Natural killer cell (primary cell): ENCODE measurements around the gene ZNF577. TPM values are rescaled to one million over a fixed set of nuclear protein-coding genes. Genes with fewer than 3 reads are reported as not detected.
A peak's percentile ranks its signal among the peaks of the same experiment; 100 is the strongest.

Source experiments
- ATAC-seq, 3 donors: fragments of 150-1000 bp in 2 of 3; fragments of 200-7000 bp in 1 of 3; cut with Tn5 transposase; 1 replicate in 1 of 3; 2 replicates in 2 of 3; pipeline ENCODE4 v1.10.0; 2021; ENCODE audit warnings: mild to moderate bottlenecking in 2 of 3, moderate library complexity in 2 of 3
- DNase-seq, 2 donors: peaks; one replicate each; pipeline versions ENCODE4 v3.0.0 to v3.0.0-alpha.2; 2013 to 2021; ENCODE audit warnings: mixed read lengths in 1 of 2
- H3K27ac ChIP-seq: one replicate; pipeline ENCODE4 v1.5.1; 2013; ENCODE audit warnings: mild to moderate bottlenecking, low read length
- H3K27me3 ChIP-seq: one replicate; pipeline ENCODE4 v1.6.1; 2013; ENCODE audit warnings: low read length; ENCODE audit not compliant: control insufficient read depth, insufficient read depth
- H3K36me3 ChIP-seq: one replicate; pipeline ENCODE4 v1.6.1; 2013; ENCODE audit warnings: low read length; ENCODE audit not compliant: control insufficient read depth, insufficient read depth
- H3K4me1 ChIP-seq: one replicate; pipeline ENCODE4 v1.6.1; 2013; ENCODE audit warnings: low read length; ENCODE audit not compliant: control insufficient read depth, insufficient read depth
- H3K4me3 ChIP-seq: one replicate; pipeline ENCODE4 v1.5.1; 2013; ENCODE audit warnings: low read length
- H3K9me3 ChIP-seq: one replicate; pipeline ENCODE4 v1.6.1; 2013; ENCODE audit warnings: low read length; ENCODE audit not compliant: control insufficient read depth, insufficient read depth
- H3K27ac Mint-ChIP-seq, 2 donors: one replicate each; pipeline ENCODE4 v1.8.0; 2022; ENCODE audit warnings: mild to moderate bottlenecking in 2 of 2, mixed read lengths in 2 of 2, moderate library complexity in 1 of 2
- H3K27me3 Mint-ChIP-seq, 2 donors: one replicate each; pipeline ENCODE4 v1.8.0; 2022; ENCODE audit warnings: low read depth in 2 of 2, mixed read lengths in 2 of 2
- H3K36me3 Mint-ChIP-seq: one replicate; pipeline ENCODE4 v1.8.0; 2022; ENCODE audit warnings: mixed read lengths
- H3K4me1 Mint-ChIP-seq, 2 donors: one replicate each; pipeline ENCODE4 v1.8.0; 2022; ENCODE audit warnings: mixed read lengths in 2 of 2
- H3K4me3 Mint-ChIP-seq: one replicate; pipeline ENCODE4 v1.8.0; 2022; ENCODE audit warnings: mild to moderate bottlenecking, moderate library complexity, mixed read lengths
- H3K9me3 Mint-ChIP-seq, 2 donors: one replicate each; pipeline ENCODE4 v1.8.0; 2022; ENCODE audit warnings: mixed read lengths in 2 of 2
- CTCF ChIP-seq: fragments of 200-600 bp; IDR thresholded peaks from one replicate; pipeline ENCODE4 v1.8.0; 2022; ENCODE audit warnings: antibody characterized with exemption
- WGBS: methylation state at CpG from one replicate; pipeline ENCODE4 v1.1.7; 2013; ENCODE audit warnings: missing lambda C conversion rate; ENCODE audit not compliant: insufficient coverage; 5-methylcytosine and 5-hydroxymethylcytosine counted together
- intact Hi-C: fragments of 100-400 bp; cut with micrococcal nuclease; formaldehyde crosslinking; loops from one replicate; pipeline ENCODE4 v1.14.2; 2022
- total RNA-seq, 4 donors: library from RNA; stranded (reverse); fragments of 120-200 nt in 1 of 4; gene quantifications; one replicate each; pipeline versions ENCODE4 v1.2.3 to v1.2.4, GENCODE V29; 2013 to 2022

ZNF577 gene
- total RNA-seq, 3 donors from 2014 or later (not counting 1 experiment from before 2014, with no cell fraction given) = 8.5 to 15.6 (median 12.4) TPM

- Histone ChIP-seq H3K36me3 (no peaks in the 10 kb centered on the region), H3K27me3 (no peaks in the 10 kb centered on the region), H3K4me3 (no peak overlapping the region), H3K27ac (no peak overlapping the region), H3K9me3 (peaks cover 19% of the 10 kb centered on the region), H3K4me1 (no peaks in the 10 kb centered on the region)
- peak in 1 of 3 donors; percentile 29 for ATAC-seq
- H3K4me3 Mint-ChIP-seq = no peak overlapping the region
- H3K9me3 Mint-ChIP-seq = peaks cover 3 to 5% of the 10 kb centered on the region in 2 donors
- no peak for TF ChIP-seq CTCF
- intact Hi-C loops = no loop called here
- DNase-seq = peak in 1 of 2 donors; percentile 4
- H3K27me3 Mint-ChIP-seq = peaks cover 0 to under 1% of the 10 kb centered on the region in 2 donors
- WGBS = 49% methylated on average over 2 of the region's 2 CpGs
- no peak overlapping the region for H3K27ac Mint-ChIP-seq
- H3K4me1 Mint-ChIP-seq = no peaks in the 10 kb centered on the region
- no peaks in the 10 kb centered on the region for H3K36me3 Mint-ChIP-seq
Measured at GRCh38 chr19:51830274-51830673, 57.5 kb downstream of the ZNF577 start.

GRCh38 chr19:51824281-51825005 lies 63.3 kb downstream of the ZNF577 start:
- TF ChIP-seq CTCF = no peak
- peaks cover 4 to 11% of the 10 kb centered on the region in 2 donors for H3K9me3 Mint-ChIP-seq
- no peaks in the 10 kb centered on the region for H3K4me1 Mint-ChIP-seq
- ATAC-seq (peak in 2 of 3 donors; percentile 26 to 58), DNase-seq (no peak)
- H3K9me3 ChIP-seq = peaks cover 21% of the 10 kb centered on the region
- peaks cover 10% of the 10 kb centered on the region for H3K36me3 Mint-ChIP-seq
- peaks cover 17% of the 10 kb centered on the region for H3K4me1 ChIP-seq
- intact Hi-C loops = no loop called here
- H3K4me3 Mint-ChIP-seq = no peak overlapping the region
- no peak overlapping the region for H3K4me3 ChIP-seq
- peaks cover 0 to 12% of the 10 kb centered on the region in 2 donors for H3K27me3 Mint-ChIP-seq
- H3K36me3 ChIP-seq = no peaks in the 10 kb centered on the region
- H3K27ac ChIP-seq = no peak overlapping the region
- WGBS = 53% methylated on average over 13 of the region's 13 CpGs
- no peaks in the 10 kb centered on the region for H3K27me3 ChIP-seq
- H3K27ac Mint-ChIP-seq = no peak overlapping the region

GRCh38 chr19:51822946-51823345 lies 64.8 kb downstream of the ZNF577 start:
- Mint-ChIP-seq H3K9me3 (peaks cover 4 to 11% of the 10 kb centered on the region in 2 donors), H3K27me3 (peaks cover 0 to 12% of the 10 kb centered on the region in 2 donors), H3K4me1 (no peaks in the 10 kb centered on the region), H3K4me3 (no peak overlapping the region), H3K27ac (no peak overlapping the region), H3K36me3 (peaks cover 10% of the 10 kb centered on the region)
- peaks cover 10% of the 10 kb centered on the region for H3K9me3 ChIP-seq
- TF ChIP-seq CTCF = no peak
- intact Hi-C loops = no loop called here
- DNase-seq (no peak), ATAC-seq (no peak)
- no peak overlapping the region for H3K4me3 ChIP-seq
- no peak overlapping the region for H3K27ac ChIP-seq
- H3K36me3 ChIP-seq = no peaks in the 10 kb centered on the region
- WGBS = 100% methylated on average over 1 of the region's 3 CpGs
- H3K4me1 ChIP-seq = peaks cover 17% of the 10 kb centered on the region
- H3K27me3 ChIP-seq = no peaks in the 10 kb centered on the region
